NCI-H2107 treated with DMSO at 0.1 percent for 48 hours (cell line): ENCODE data around the gene APBA1.

Experiments used
- DNase-seq: peaks from one replicate; lab custom pipeline; 2025; ENCODE audit not compliant: unreplicated experiment; lab: John Stamatoyannopoulos, UW

APBA1 gene

GRCh38 chr9:69658987-69659675, 13.0 kb downstream of the APBA1 start:
- DNase-seq: peak; percentile 10

GRCh38 chr9:69657269-69657668, 14.9 kb downstream of the APBA1 start:
- DNase-seq: no peak

GRCh38 chr9:69655065-69655464, 17.1 kb downstream of the APBA1 start:
- DNase-seq: no peak

GRCh38 chr9:69653261-69653660, 18.9 kb downstream of the APBA1 start:
- no peak for DNase-seq

GRCh38 chr9:69649566-69650250, 22.5 kb downstream of the APBA1 start:
- DNase-seq: no peak

- no peak for DNase-seq
Measured at GRCh38 chr9:69647804-69648203, 24.4 kb downstream of the APBA1 start.

GRCh38 chr9:69646810-69647209, 25.4 kb downstream of the APBA1 start:
- DNase-seq: no peak

- peak; percentile 83 for DNase-seq
Measured at GRCh38 chr9:69645488-69645887, 26.7 kb downstream of the APBA1 start.

- no peak for DNase-seq
Measured at GRCh38 chr9:69643098-69643497, 29.1 kb downstream of the APBA1 start.

- no peak for DNase-seq
Measured at GRCh38 chr9:69637817-69638200, 34.4 kb downstream of the APBA1 start.

- no peak for DNase-seq
Measured at GRCh38 chr9:69637193-69637816, 34.9 kb downstream of the APBA1 start.

- no peak for DNase-seq
Measured at GRCh38 chr9:69633716-69634115, 38.5 kb downstream of the APBA1 start.

- no peak for DNase-seq
Measured at GRCh38 chr9:69632768-69633167, 39.4 kb downstream of the APBA1 start.

GRCh38 chr9:69627281-69627680, 44.9 kb downstream of the APBA1 start:
- DNase-seq: no peak

- no peak for DNase-seq
Measured at GRCh38 chr9:69623276-69623675, 48.9 kb downstream of the APBA1 start.

- DNase-seq: no peak
Measured at GRCh38 chr9:69622676-69623075, 49.5 kb downstream of the APBA1 start.

GRCh38 chr9:69621730-69622460, 50.3 kb downstream of the APBA1 start:
- DNase-seq: no peak

GRCh38 chr9:69620731-69621130, 51.4 kb downstream of the APBA1 start:
- no peak for DNase-seq

GRCh38 chr9:69619233-69619632, 52.9 kb downstream of the APBA1 start:
- DNase-seq: no peak

- no peak for DNase-seq
Measured at GRCh38 chr9:69617006-69617405, 55.2 kb downstream of the APBA1 start.

- DNase-seq: no peak
Measured at GRCh38 chr9:69615880-69616279, 56.3 kb downstream of the APBA1 start.

GRCh38 chr9:69611221-69611620, 61.0 kb downstream of the APBA1 start:
- DNase-seq: no peak
